ENCODE data around the gene CELF2.
A peak's percentile ranks its signal among the peaks of the same experiment; 100 is the strongest.
"Not testable (repeated sequence)": the region's sequence is repeated elsewhere in the genome, so short reads cannot be mapped to it uniquely, and the experiment has no call there.

The CELF2 gene

DNA sequence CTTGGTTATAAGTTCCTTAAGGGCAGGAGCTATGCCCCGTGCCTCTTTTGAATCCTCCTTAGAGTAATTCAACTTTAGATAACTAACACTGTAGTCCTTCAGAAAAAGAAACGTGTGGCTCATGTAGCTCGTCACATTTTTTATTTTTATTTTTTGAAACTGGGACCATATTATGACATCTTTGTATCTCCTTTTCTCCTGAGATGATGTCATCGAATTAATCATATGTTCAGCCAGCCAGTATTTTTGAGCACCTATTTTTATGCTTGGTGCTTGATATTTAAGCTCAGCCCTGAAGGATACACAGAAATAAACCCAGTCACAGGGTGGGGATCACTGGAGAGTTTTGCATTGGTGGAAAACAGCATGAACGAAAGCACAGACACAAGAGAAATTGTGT, 22.6 kb upstream of the CELF2 start:
- H3K27ac ChIP-seq (ENCODE audit: extremely low read depth, low read depth, low read length) = no peak overlapping the region
- H3K4me3 ChIP-seq (ENCODE audit: low read depth, low read length) = no peak overlapping the region
- ChIA-PET CTCF (interaction anchor here (0.6 kb wide), 1 partner anchor 630 kb away, joined by 3 read pairs; no protein-coding TSS in a partner anchor), POLR2A (no interaction called here)
- peaks cover 5% of the 10 kb centered on the region; the same call in 1 of the 2 replicates for H3K4me1 ChIP-seq (ENCODE audit: control insufficient read depth, insufficient read depth, low read length)
- peak; percentile 85 for TF ChIP-seq ATF2 (tag by site-specific recombination; IDR thresholded peaks at IDR 0.05; ENCODE audit: low read depth)
- TF ChIP-seq KLF1 (tag by site-specific recombination; IDR thresholded peaks at IDR 0.05) = no peak
- TF ChIP-seq ZNF48 (tag by site-specific recombination; IDR thresholded peaks at IDR 0.05) = no peak
- TF ChIP-seq, protein P1, sequence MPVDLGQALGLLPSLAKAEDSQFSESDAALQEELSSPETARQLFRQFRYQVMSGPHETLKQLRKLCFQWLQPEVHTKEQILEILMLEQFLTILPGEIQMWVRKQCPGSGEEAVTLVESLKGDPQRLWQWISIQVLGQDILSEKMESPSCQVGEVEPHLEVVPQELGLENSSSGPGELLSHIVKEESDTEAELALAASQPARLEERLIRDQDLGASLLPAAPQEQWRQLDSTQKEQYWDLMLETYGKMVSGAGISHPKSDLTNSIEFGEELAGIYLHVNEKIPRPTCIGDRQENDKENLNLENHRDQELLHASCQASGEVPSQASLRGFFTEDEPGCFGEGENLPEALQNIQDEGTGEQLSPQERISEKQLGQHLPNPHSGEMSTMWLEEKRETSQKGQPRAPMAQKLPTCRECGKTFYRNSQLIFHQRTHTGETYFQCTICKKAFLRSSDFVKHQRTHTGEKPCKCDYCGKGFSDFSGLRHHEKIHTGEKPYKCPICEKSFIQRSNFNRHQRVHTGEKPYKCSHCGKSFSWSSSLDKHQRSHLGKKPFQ (tag by site-specific recombination; IDR thresholded peaks at IDR 0.05) = no peak
- TF ChIP-seq, protein P2, sequence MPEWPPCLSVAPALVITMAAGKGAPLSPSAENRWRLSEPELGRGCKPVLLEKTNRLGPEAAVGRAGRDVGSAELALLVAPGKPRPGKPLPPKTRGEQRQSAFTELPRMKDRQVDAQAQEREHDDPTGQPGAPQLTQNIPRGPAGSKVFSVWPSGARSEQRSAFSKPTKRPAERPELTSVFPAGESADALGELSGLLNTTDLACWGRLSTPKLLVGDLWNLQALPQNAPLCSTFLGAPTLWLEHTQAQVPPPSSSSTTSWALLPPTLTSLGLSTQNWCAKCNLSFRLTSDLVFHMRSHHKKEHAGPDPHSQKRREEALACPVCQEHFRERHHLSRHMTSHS (tag by site-specific recombination; IDR thresholded peaks at IDR 0.05) = no peak
- no peak for TF ChIP-seq CTCF (tag by site-specific recombination; IDR thresholded peaks at IDR 0.05)
- no peaks in the 10 kb centered on the region for H3K36me3 ChIP-seq (ENCODE audit: control insufficient read depth in 2 of 2, insufficient read depth in 1 of 2, low read length in 2 of 2)
- no peaks in the 10 kb centered on the region for H3K9me3 ChIP-seq (ENCODE audit: control insufficient read depth, insufficient read depth, low read depth, low read length)

DNA sequence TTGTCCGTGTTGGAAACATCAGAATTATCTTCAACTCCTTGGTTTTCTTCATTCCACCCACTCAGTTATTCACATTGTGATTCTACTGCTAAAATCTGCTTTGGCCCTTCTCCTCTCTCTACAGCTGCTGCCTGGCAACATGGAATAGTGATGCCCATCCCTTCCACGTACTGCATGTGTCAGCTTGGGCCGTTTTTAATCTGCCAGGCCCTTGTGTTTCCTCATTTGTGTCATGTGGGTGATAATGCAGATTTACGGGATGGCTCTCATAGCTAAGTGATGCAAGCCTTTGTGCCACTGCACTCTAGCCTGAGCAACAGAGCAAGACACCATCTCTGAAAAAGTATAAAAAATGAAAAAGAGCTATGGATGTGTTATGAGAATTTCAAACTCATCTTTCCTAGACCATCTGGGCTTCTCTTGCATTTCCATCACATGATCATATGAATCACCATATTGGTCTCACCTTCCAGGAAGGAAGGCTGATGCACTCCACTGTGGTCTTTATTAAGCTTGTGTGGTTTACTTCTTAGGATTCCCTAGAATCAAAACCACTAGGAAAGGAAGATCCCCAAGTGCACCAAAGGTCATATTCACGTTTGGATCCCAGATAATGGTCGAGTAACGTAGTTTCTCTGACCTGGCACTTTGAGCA, 20.6 kb upstream of the CELF2 start:
- ChIA-PET CTCF (no interaction called here), POLR2A (no interaction called here)
- no peak for TF ChIP-seq ZNF114 (tag by site-specific recombination; IDR thresholded peaks at IDR 0.05)
- TF ChIP-seq ZNF660 (tag by site-specific recombination; IDR thresholded peaks at IDR 0.05) = no peak
- TF ChIP-seq ZNF658 (tag by site-specific recombination; IDR thresholded peaks at IDR 0.05) = no peak
- TF ChIP-seq, protein P3, sequence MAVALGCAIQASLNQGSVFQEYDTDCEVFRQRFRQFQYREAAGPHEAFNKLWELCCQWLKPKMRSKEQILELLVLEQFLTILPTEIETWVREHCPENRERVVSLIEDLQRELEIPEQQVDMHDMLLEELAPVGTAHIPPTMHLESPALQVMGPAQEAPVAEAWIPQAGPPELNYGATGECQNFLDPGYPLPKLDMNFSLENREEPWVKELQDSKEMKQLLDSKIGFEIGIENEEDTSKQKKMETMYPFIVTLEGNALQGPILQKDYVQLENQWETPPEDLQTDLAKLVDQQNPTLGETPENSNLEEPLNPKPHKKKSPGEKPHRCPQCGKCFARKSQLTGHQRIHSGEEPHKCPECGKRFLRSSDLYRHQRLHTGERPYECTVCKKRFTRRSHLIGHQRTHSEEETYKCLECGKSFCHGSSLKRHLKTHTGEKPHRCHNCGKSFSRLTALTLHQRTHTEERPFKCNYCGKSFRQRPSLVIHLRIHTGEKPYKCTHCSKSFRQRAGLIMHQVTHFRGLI (tag by site-specific recombination; IDR thresholded peaks at IDR 0.05) = no peak
- no peak for TF ChIP-seq ZNF133 (tag by site-specific recombination; IDR thresholded peaks at IDR 0.05)
- TF ChIP-seq REPIN1 (tag by site-specific recombination; IDR thresholded peaks at IDR 0.05; ENCODE audit: low read depth) = no peak
- TF ChIP-seq ZNF26 (tag by site-specific recombination; IDR thresholded peaks at IDR 0.05) = no peak
- TF ChIP-seq ZEB2 (tag by site-specific recombination; IDR thresholded peaks at IDR 0.05) = no peak
- no peak for TF ChIP-seq SCRT1 (tag by site-specific recombination; IDR thresholded peaks at IDR 0.05; ENCODE audit: borderline replicate concordance)
- TF ChIP-seq, protein P4, sequence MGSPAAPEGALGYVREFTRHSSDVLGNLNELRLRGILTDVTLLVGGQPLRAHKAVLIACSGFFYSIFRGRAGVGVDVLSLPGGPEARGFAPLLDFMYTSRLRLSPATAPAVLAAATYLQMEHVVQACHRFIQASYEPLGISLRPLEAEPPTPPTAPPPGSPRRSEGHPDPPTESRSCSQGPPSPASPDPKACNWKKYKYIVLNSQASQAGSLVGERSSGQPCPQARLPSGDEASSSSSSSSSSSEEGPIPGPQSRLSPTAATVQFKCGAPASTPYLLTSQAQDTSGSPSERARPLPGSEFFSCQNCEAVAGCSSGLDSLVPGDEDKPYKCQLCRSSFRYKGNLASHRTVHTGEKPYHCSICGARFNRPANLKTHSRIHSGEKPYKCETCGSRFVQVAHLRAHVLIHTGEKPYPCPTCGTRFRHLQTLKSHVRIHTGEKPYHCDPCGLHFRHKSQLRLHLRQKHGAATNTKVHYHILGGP (tag by site-specific recombination; IDR thresholded peaks at IDR 0.05) = no peak
- TF ChIP-seq ZNF19 (tag by site-specific recombination; IDR thresholded peaks at IDR 0.05; ENCODE audit: low read depth) = no peak
- no peak for TF ChIP-seq ZNF223 (tag by site-specific recombination; IDR thresholded peaks at IDR 0.05)
- no peak for TF ChIP-seq ZFP3 (tag by site-specific recombination; IDR thresholded peaks at IDR 0.05; ENCODE audit: low read depth)
- Histone ChIP-seq H3K36me3 (ENCODE audit: control insufficient read depth in 2 of 2, insufficient read depth in 1 of 2, low read length in 2 of 2) (no peaks in the 10 kb centered on the region), H3K27ac (ENCODE audit: extremely low read depth, low read depth, low read length) (no peak overlapping the region), H3K4me3 (ENCODE audit: low read depth, low read length) (no peak overlapping the region), H3K9me3 (ENCODE audit: control insufficient read depth, insufficient read depth, low read depth, low read length) (no peaks in the 10 kb centered on the region), H3K4me1 (ENCODE audit: control insufficient read depth, insufficient read depth, low read length) (no peaks in the 10 kb centered on the region)

GRCh38 chr10:10999501-10999900, 18.2 kb upstream of the CELF2 start:
- H3K4me3 ChIP-seq (ENCODE audit: low read depth, low read length); POLR2A ChIA-PET; H3K4me1 ChIP-seq (ENCODE audit: control insufficient read depth, insufficient read depth, low read length); H3K27ac ChIP-seq (ENCODE audit: extremely low read depth, low read depth, low read length); H3K36me3 ChIP-seq (ENCODE audit: control insufficient read depth in 2 of 2, insufficient read depth in 1 of 2, low read length in 2 of 2); H3K9me3 ChIP-seq (ENCODE audit: control insufficient read depth, insufficient read depth, low read depth, low read length): not testable (repeated sequence)
- CTCF ChIA-PET = interaction anchor here (1.3 kb wide), 1 partner anchor 16 kb away, joined by 4 read pairs; no protein-coding TSS in a partner anchor
